ENCODE measurements around the gene CT45A3. TPM values are rescaled to one million over a fixed set of nuclear protein-coding genes. Genes with fewer than 3 reads are reported as not detected.
"Not testable (repeated sequence)": the region's sequence is repeated elsewhere in the genome, so short reads cannot be mapped to it uniquely, and the experiment has no call there.

CT45A3 gene
- not detected for total RNA-seq

DNA sequence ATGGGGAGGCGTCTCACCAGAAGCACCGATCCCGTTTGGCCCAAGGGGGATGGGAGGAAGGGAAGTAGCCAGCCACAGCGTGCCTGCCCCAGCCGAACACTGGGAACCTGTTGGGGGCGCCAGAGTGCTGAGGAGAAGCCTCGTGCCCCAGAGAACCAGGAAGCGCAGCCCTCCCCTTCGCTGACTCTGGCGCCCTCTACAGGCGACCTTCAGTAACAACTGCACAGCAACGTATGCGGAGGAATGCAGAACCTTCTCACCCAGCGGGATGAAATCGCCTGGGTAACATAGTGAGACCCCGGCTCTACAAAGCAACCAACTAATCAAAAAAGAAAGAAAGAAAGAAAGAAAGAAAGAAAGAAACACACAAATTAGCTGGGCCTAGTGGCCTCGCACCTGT lies at the start of gene CT45A3:
Gene CT45A3 (minus strand): TSS at position 101 of the 400 bp plus-strand sequence. CDS start 3,747 bp downstream, outside the sequence.
- H3K4me1 ChIP-seq; H3K27me3 ChIP-seq; DNase-seq; H3K27ac ChIP-seq; intact Hi-C loops (cut with DNase I; ENCODE audit: low total_unique reads); H3K9me3 ChIP-seq; H3K36me3 ChIP-seq; H3K4me3 ChIP-seq: not testable (repeated sequence)

DNA sequence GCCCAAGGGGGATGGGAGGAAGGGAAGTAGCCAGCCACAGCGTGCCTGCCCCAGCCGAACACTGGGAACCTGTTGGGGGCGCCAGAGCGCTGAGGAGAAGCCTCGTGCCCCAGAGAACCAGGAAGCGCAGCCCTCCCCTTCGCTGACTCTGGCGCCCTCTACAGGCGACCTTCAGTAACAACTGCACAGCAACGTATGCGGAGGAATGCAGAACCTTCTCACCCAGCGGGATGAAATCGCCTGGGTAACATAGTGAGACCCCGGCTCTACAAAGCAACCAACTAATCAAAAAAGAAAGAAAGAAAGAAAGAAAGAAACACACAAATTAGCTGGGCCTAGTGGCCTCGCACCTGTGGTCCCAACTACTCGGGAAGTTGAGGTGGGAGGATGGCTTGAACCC lies 34.7 kb upstream of the CT45A3 start, which contains the start of gene CT45A6:
Gene CT45A6 (minus strand): TSS at position 101 of the 400 bp plus-strand sequence. CDS start 3,794 bp downstream, outside the sequence.
- H3K27ac ChIP-seq; H3K4me3 ChIP-seq; H3K9me3 ChIP-seq; H3K27me3 ChIP-seq; H3K4me1 ChIP-seq; H3K36me3 ChIP-seq; intact Hi-C loops (cut with DNase I; ENCODE audit: low total_unique reads); DNase-seq: not testable (repeated sequence)

GRCh38 chrX:135785403-135785802 lies 17.4 kb upstream of the CT45A3 start, which contains the start of gene CT45A5:
CT45A5 (minus strand) TSS chrX:135785503; CDS start chrX:135781729, 3,774 bp downstream.
- H3K4me3 ChIP-seq; H3K27me3 ChIP-seq; H3K36me3 ChIP-seq; H3K27ac ChIP-seq; H3K9me3 ChIP-seq; intact Hi-C loops (cut with DNase I; ENCODE audit: low total_unique reads); DNase-seq; H3K4me1 ChIP-seq: not testable (repeated sequence)

- H3K4me1 ChIP-seq; intact Hi-C loops (cut with DNase I; ENCODE audit: low total_unique reads); H3K9me3 ChIP-seq; DNase-seq; H3K27me3 ChIP-seq; H3K36me3 ChIP-seq; H3K27ac ChIP-seq; H3K4me3 ChIP-seq: not testable (repeated sequence)
Measured at GRCh38 chrX:135744739-135745138, 23.3 kb downstream of the CT45A3 start.

- DNase-seq, result no peak
- TF ChIP-seq POLR2A (IDR thresholded peaks at IDR 0.05) (no peak), CTCF (IDR thresholded peaks at IDR 0.05) (no peak)
- H3K27ac ChIP-seq, result no peak overlapping the region
- H3K4me3 ChIP-seq, result no peak overlapping the region
- intact Hi-C loops (cut with DNase I; ENCODE audit: low total_unique reads), result no loop called here
- no peaks in the 10 kb centered on the region for H3K4me1 ChIP-seq
- no peaks in the 10 kb centered on the region for H3K36me3 ChIP-seq
- H3K9me3 ChIP-seq, result no peaks in the 10 kb centered on the region
- H3K27me3 ChIP-seq, result no peaks in the 10 kb centered on the region
Measured at GRCh38 chrX:135741192-135741715, 26.7 kb downstream of the CT45A3 start.

DNA sequence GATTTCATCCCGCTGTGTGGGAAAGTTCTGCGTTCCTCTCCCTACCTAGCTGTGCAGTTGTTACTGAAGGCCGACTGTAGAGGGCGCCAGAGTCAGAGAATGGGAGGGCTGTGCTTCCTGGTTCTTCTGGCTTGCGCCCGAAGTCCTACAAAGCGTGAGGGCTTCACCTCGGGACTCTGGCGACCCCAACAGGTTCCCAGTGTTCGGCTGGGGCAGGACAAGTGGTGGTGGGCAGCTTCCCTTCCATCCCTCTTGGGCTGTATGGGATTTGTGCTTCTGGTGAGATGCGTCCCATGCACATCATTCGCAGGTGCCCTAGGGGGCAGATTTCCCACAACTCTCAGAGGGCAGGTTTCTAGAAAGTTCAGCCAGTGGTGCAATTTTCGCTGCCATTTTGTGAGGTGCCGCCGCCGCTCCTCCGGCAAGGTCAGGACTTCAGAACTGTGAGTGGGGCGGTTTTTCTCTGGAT lies 27.3 kb downstream of the CT45A3 start:
- Histone ChIP-seq H3K27ac (no peak overlapping the region), H3K4me1 (no peaks in the 10 kb centered on the region), H3K27me3 (no peaks in the 10 kb centered on the region), H3K4me3 (no peak overlapping the region), H3K9me3 (no peaks in the 10 kb centered on the region), H3K36me3 (no peaks in the 10 kb centered on the region)
- no peak for TF ChIP-seq POLR2A (IDR thresholded peaks at IDR 0.05)
- DNase-seq, result no peak
- intact Hi-C loops (cut with DNase I; ENCODE audit: low total_unique reads), result no loop called here

DNA sequence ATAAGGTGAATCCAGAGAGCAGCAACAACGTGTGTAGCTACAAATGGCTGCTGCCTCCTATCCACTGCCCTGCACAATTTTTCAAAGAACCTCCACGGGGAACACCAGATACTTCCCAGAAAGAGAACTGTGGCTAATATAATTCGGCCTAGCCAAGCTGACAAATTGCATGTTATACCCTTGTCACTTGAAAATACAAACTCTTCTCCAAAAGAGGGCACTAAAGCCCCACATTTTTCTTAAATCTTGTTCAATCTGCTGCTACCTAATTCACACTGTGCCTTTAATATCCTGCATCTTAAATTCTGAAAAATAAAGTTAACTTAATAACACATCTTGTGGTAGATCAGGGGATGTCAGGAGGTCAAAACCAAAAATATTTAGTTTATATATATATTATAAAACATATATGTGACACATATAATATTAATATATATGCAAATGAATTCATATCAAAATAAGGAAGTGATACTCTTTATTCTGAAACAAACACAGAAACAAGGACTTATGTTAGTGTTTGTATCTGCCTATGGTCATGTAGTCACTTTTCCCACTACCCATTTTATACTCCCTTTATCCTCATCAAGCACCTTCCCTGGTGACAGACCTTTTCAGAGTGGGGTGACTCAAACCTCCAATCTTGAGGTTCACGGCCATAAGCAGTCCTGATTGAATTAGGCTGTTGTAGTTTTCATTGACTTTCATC lies 30.5 kb downstream of the CT45A3 start:
- no peak overlapping the region for H3K4me3 ChIP-seq
- no peak for DNase-seq
- no peak overlapping the region for H3K27ac ChIP-seq
- TF ChIP-seq CTCF (IDR thresholded peaks at IDR 0.05) (no peak), POLR2A (IDR thresholded peaks at IDR 0.05) (no peak)
- no peaks in the 10 kb centered on the region for H3K27me3 ChIP-seq
- intact Hi-C loops (cut with DNase I; ENCODE audit: low total_unique reads), result no loop called here
- no peaks in the 10 kb centered on the region for H3K4me1 ChIP-seq
- no peaks in the 10 kb centered on the region for H3K9me3 ChIP-seq
- no peaks in the 10 kb centered on the region for H3K36me3 ChIP-seq

DNA sequence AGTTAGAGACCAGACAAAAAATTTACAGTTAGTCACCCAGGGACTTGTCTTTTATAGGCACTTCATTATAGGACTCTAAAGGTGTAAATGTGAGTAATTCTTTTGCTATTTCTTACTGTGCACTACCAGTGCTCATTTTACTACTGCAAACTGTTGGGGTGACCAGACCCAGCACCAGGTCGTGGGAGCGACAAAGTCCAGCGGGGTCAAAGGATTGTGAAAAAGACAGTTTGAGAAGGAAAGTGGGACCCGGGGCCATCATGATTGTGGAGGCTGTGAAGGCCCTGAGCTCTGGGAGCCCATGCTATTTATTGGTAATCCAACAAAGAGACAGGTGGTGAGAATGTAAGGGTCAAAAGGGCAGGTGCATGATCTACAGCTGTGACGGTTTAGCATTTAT lies 33.3 kb downstream of the CT45A3 start:
- intact Hi-C loops (cut with DNase I; ENCODE audit: low total_unique reads); H3K36me3 ChIP-seq; H3K4me3 ChIP-seq; H3K27ac ChIP-seq; H3K9me3 ChIP-seq; H3K27me3 ChIP-seq; DNase-seq; H3K4me1 ChIP-seq: not testable (repeated sequence)

Measured in uterus (tissue), 4 donors.